Measurements from ENCODE around the gene NINJ2.

DNA sequence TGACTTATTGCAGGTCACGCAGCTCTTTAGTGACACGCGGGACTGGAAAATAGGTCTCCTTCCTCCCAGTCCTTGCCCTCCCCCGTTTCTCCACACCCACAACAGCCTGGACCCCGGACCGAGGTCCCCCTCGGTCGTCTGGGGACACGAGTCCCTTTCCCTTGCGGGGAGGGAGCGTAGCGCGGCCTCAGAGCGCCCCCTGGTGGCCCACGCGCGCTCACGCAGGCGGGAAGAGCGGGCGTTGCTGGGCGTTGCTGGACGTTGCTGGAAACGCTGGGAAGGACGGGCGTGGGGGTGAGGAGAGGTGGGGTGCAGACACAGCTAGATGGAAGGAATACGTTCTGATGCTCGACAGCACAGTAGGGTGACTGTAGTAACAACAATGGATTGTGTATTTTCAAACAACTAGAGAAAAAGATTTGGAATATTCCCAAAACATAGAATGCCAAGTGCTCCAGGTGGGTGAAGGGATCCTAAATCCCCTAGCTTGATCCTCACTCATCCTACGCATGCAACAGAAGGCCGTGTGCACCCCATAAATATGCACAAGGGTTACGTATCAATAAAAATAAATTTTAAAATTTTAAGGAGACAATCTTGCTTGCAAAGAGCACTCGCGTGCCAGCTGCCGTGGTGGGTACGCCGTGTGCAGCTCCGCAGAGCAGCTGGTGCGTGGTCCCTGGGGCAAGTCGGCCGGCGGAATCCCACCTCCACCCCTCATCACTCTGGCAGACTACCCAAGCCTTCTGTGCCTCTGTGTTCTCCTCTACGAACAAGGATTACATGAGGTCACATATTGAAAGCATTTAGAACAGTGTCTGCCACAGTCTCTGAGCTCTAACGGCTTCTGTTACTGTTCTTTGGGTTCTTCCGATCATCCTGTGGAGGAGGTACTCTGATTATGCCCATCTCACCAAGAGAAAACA is 116.1 kb downstream of the NINJ2 start:
- TF ChIP-seq POLR2A (IDR thresholded peaks at IDR 0.05), result no peak
- TF ChIP-seq, protein P1, sequence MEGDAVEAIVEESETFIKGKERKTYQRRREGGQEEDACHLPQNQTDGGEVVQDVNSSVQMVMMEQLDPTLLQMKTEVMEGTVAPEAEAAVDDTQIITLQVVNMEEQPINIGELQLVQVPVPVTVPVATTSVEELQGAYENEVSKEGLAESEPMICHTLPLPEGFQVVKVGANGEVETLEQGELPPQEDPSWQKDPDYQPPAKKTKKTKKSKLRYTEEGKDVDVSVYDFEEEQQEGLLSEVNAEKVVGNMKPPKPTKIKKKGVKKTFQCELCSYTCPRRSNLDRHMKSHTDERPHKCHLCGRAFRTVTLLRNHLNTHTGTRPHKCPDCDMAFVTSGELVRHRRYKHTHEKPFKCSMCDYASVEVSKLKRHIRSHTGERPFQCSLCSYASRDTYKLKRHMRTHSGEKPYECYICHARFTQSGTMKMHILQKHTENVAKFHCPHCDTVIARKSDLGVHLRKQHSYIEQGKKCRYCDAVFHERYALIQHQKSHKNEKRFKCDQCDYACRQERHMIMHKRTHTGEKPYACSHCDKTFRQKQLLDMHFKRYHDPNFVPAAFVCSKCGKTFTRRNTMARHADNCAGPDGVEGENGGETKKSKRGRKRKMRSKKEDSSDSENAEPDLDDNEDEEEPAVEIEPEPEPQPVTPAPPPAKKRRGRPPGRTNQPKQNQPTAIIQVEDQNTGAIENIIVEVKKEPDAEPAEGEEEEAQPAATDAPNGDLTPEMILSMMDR (IDR thresholded peaks at IDR 0.05), result peak; percentile 98 to 100 (median 98)
